Mucosa of descending colon (tissue), 3 donors: ENCODE measurements around the gene MISP. TPM values are rescaled to one million over a fixed set of nuclear protein-coding genes. Genes with fewer than 3 reads are reported as not detected.

ENCODE experiments used
- ATAC-seq: fragments of 200-7000 bp; cut with Tn5 transposase; one replicate; pipeline ENCODE4 v1.9.1; 2020; ENCODE audit warnings: mild to moderate bottlenecking, moderate library complexity
- DNase-seq, 3 donors: peaks; one replicate each; pipeline ENCODE4 v3.0.0-alpha.2; 2020
- H3K36me3 ChIP-seq: fragments of 200-600 bp; one replicate; pipeline ENCODE4 v1.8.0; 2021; ENCODE audit warnings: low read depth, mild to moderate bottlenecking
- H3K4me1 ChIP-seq: fragments of 200-600 bp; one replicate; pipeline ENCODE4 v1.8.0; 2021; ENCODE audit warnings: low read depth, mild to moderate bottlenecking
- H3K4me3 ChIP-seq: fragments of 200-600 bp; one replicate; pipeline ENCODE4 v1.8.0; 2021; ENCODE audit warnings: mild to moderate bottlenecking
- H3K9me3 ChIP-seq: fragments of 200-600 bp; one replicate; pipeline ENCODE4 v1.8.0; 2021; ENCODE audit warnings: mild to moderate bottlenecking
- intact Hi-C, 2 donors: fragments of 100-400 bp; cut with DNase I in 1 of 2; cut with micrococcal nuclease in 1 of 2; formaldehyde crosslinking; loops; one replicate each; pipeline versions ENCODE4 v1.11.0 to v1.11.1; 2022; cut with DNase I, micrococcal nuclease
- total RNA-seq, 3 donors: library from RNA; stranded (reverse); fragmentation: NEBNext Ultra II Directional in 2 of 3; extraction: Animal tissue kit (Norgen Biotek cat#: 25700) in 2 of 3; gene quantifications; one replicate each; pipeline versions ENCODE4 v1.2.1 to v1.2.4, GENCODE V29; 2021 to 2023
- TF ChIP-seq, protein P1 (sequence below): fragments of 200-600 bp; IDR thresholded peaks from one replicate; pipeline ENCODE4 v1.8.0; 2022; ENCODE audit warnings: antibody characterized with exemption, mild to moderate bottlenecking
- donor health status: DM: no; HTN: no; CAD: no; lungs with moderate emphysema.
- donor health status: DM: no; HTN: no; CAD: no.
- donor health status: DM: no; HTN: yes; CAD: no.

Gene MISP
- total RNA-seq, 3 donors from 2014 or later, result 184 to 443 (median 361) TPM

DNA sequence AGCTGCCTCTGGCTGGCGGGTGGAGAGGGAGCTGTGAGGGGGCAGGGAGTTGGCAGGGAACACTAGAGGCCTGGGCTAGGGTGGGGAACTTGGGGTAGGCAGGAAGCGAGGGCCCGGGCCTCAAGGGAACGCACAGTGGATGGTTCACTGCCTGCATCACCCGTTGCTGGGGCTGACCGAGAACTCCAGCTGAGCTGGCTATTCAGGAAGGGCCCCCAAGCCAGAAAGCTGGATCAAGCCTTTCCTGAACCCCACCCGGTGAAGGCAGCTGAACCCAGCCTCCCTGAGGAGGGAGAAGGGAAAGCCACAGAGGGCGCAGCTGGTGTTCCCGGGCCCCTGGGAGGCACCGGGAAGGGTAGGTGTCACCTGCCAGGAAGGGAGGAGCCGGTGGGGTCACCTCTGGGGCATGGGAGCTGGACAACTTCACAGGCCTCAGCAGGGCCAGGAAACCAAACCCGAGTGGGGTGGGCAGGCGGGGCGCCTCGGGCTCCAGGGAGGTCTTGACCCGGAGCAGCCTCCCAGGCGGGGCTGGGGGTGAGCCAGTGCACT, 28.3 kb upstream of the MISP start:
- ATAC-seq, result no peak
- DNase-seq, result no peak
- Histone ChIP-seq H3K36me3 (no peaks in the 10 kb centered on the region), H3K9me3 (no peaks in the 10 kb centered on the region), H3K4me3 (no peak overlapping the region), H3K4me1 (no peaks in the 10 kb centered on the region)
- intact Hi-C loops, result no loop called here
- TF ChIP-seq, protein P1, sequence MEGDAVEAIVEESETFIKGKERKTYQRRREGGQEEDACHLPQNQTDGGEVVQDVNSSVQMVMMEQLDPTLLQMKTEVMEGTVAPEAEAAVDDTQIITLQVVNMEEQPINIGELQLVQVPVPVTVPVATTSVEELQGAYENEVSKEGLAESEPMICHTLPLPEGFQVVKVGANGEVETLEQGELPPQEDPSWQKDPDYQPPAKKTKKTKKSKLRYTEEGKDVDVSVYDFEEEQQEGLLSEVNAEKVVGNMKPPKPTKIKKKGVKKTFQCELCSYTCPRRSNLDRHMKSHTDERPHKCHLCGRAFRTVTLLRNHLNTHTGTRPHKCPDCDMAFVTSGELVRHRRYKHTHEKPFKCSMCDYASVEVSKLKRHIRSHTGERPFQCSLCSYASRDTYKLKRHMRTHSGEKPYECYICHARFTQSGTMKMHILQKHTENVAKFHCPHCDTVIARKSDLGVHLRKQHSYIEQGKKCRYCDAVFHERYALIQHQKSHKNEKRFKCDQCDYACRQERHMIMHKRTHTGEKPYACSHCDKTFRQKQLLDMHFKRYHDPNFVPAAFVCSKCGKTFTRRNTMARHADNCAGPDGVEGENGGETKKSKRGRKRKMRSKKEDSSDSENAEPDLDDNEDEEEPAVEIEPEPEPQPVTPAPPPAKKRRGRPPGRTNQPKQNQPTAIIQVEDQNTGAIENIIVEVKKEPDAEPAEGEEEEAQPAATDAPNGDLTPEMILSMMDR, result no peak

DNA sequence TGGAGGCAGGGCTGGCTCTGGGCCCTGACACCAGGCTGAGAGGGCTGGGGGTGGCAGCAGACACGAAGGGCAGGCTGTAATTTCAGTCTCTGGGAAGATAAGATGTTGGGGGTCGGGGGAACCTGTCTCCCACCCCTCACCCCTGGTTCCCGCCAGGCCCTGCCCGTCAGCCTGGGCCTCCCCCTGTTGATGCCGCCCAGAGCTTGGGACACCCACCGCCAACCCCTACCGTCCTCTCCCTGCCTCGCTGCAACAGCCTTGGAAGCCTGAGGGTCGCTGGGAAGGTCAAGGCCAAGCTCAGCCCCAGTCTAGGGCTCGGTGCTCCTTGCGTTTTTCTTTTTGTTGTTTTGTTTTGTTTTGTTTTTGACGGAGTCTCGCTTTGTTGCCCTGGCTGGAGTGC, 27.7 kb upstream of the MISP start:
- TF ChIP-seq, protein P1, result no peak
- intact Hi-C loops, result no loop called here
- no peak overlapping the region for H3K4me3 ChIP-seq
- no peaks in the 10 kb centered on the region for H3K4me1 ChIP-seq
- H3K36me3 ChIP-seq, result no peaks in the 10 kb centered on the region
- DNase-seq (no peak), ATAC-seq (no peak)
- H3K9me3 ChIP-seq, result no peaks in the 10 kb centered on the region

DNA sequence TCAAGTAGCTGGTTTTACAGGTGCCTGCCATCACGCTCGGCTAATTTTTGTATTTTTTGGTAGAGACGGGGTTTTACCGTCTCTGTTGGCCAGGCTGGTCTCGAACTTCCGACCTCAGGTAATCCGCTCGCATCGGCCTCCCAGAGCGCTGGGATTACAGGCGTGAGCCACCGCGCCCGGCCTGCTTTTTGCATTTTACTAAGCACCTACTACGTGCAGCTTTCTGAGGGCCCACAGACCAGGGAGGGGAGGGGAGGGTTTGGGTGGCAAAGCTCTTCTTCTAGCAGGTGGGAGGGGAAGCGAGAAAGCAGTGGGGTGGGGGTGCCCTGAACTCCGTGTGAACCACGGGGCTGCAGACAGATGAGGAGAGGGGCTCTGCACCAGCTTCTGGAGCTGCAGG, 27.2 kb upstream of the MISP start:
- TF ChIP-seq, protein P1, result no peak
- no peaks in the 10 kb centered on the region for H3K4me1 ChIP-seq
- no peaks in the 10 kb centered on the region for H3K9me3 ChIP-seq
- intact Hi-C loops, result no loop called here
- DNase-seq (no peak), ATAC-seq (no peak)
- H3K4me3 ChIP-seq, result no peak overlapping the region
- no peaks in the 10 kb centered on the region for H3K36me3 ChIP-seq

DNA sequence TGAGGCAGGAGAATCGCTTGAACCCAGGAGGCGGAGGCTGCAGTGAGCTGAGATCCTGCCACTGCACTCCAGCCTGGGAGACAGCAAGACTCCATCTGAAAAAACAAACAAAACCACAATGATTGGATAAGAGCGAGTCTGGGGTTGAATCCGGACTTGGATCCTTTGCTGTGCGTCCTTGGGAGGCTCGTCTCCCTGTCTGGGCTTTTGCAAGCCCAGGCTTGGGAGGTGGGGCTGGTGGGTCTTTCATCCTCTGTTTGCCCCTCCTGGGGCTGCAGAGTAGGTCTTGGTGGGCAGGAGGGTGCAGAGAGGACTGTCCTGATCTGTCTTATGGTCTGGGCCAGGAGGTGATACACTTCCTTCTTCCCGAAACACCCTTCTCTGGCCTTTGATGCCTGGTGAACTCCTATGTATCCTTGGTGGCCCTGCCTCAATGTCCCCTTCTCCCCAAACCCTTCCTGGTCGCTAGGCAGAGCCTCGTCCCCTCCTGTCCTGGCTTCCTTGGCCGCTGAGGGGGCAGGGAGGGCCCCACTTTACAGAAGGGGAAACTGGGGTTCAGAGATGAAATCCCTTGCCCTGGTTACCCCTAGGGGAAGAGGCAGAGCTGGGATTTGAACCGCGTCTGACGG, 25.3 kb upstream of the MISP start:
- intact Hi-C loops, result no loop called here
- H3K36me3 ChIP-seq, result no peaks in the 10 kb centered on the region
- no peaks in the 10 kb centered on the region for H3K9me3 ChIP-seq
- DNase-seq (no peak), ATAC-seq (no peak)
- H3K4me1 ChIP-seq, result no peaks in the 10 kb centered on the region
- TF ChIP-seq, protein P1, result no peak
- no peak overlapping the region for H3K4me3 ChIP-seq

DNA sequence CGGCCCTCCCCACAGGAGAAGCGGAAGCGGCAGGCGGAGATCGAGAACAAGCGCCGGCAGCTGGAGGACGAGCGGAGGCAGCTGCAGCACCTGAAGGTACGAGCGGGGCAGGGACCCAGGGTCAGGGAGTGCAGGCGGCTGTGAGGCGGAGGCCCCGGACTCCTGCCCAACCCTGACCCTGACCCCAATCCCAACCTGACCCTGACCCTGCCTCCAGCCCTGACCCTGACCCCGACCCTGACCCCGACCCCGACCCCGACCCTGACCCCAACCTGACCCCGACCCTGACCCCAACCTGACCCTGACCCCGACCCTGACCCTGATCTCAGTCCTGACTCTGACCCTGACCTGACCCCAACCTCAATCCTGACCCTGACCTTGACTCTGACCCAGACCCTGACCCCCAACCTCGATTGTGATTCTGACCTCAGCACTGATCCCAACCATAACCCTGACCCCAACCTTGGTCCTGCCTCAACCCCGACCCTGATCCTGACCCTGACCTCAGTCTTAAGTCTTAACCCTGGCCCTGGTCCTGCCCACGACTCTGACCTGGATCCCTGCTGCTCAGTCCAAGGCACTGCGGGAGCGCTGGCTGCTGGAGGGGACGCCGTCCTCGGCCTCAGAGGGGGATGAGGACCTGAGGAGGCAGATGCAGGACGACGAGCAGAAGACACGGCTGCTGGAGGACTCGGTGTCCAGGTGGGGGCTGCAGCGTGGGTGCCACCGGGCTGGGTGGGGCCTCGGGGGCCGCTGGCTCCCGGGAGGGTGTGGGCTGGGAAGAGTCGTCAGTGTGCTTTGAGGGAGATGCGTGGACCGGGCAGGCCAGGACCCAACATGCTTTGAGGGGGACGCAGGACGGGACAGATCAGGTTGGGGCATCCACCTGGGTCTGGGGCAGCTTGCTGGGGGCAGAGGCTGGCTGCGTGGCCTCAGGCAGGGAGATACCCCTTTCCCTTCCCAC, 23.6 kb upstream of the MISP start:
- H3K4me1 ChIP-seq, result no peaks in the 10 kb centered on the region

More for the DNA sequence above, 23.6 kb upstream of the MISP start:
- ATAC-seq (no peak), DNase-seq (no peak)
- Histone ChIP-seq H3K9me3 (no peaks in the 10 kb centered on the region), H3K4me3 (no peak overlapping the region), H3K36me3 (no peaks in the 10 kb centered on the region)
- TF ChIP-seq, protein P1, result no peak
- intact Hi-C loops, result no loop called here
